Activated CD4-positive, alpha-beta T cell treated with anti-CD3 and anti-CD28 coated beads for 48 hours (primary cell): ENCODE results near the gene SLC9A6.
"Not testable (repeated sequence)": the region's sequence is repeated elsewhere in the genome, so short reads cannot be mapped to it uniquely, and the experiment has no call there.

ENCODE experiments used
- DNase-seq: peaks from one replicate; pipeline ENCODE4 v3.0.0-alpha.2; 2020

Gene SLC9A6

DNA sequence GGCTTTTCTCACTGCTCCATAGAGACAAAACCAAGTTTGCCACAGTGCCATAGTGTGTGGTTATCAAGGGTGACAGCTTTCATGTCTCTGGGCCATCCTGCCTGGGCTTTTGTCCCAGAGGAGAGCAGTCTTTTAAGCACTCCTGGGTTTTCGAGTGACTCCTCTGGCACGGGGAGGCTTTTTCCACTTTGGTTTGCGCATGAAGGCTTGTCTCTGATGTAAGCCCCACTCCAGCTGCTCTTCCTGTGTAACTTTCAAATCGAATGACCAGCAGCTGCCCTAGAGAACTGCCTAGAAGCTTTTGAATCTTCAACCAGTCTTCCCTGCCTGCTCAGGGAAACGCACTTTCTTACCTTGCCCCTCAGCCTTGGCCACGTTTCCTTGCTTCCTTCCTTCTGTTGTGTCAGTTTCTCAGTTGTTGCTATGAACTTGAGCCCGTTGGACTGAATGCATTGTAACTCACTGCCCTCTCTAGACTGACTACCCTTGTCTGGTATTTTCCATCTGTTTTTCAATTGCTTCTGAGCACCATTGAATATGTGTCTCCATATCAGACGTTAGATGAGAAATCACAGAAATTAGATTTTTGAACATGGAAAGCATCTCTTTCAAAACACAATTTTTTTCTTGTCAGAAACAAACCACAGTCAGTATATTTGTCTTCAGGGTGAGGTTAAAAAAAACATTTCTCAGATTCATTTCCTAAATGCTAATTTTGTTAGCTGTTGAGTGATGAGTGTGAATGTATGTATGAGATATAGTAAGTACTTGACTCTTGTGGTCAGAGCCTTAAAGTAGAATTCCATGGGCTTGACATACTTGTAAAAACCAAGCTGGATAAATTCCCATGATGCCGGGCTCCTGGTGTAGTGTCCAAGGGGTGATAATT, 45.3 kb downstream of the SLC9A6 start:
- no peak for DNase-seq

DNA sequence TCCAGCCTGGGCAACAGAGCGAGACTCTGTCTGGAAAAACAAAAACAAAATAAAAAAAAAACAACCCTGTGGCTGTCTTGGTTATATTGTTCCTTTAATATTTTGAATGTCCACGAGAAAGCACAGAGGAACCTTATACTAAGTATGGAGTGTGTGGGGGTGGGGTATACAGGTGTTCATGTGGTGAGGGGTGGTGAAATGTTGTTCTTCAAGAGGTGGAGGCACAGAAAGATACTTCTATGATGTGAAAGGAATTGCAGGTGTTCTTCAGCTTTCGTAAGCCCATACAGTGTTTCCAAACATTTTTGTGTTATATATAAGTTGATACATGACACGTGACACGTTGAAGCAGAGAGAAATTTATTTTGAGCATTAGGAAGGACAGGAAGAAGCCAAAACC, 46.4 kb downstream of the SLC9A6 start:
- no peak for DNase-seq

DNA sequence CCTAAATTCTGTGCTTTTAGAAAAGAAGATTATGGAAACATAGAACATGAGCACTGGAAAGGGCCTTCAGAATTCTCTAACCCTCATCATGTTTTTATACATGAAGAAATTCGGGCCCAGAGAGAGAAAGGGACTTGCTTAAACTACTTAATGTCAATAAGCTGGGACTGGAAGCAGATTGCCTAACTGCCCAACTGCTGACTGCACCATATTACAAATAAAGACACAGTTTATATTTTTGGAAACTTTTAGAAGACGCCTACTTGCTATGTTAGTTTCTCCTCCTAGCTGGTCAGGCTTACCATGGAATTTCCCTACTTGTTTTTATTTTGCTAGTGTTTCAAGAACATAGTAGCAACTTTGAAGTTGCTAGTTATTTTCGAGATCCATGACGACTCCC, 47.1 kb downstream of the SLC9A6 start:
- DNase-seq = no peak

GRCh38 chrX:136034668-136035067, 49.4 kb downstream of the SLC9A6 start:
- no peak for DNase-seq

- no peak for DNase-seq
Measured at GRCh38 chrX:136035663-136036062, 50.4 kb downstream of the SLC9A6 start.

- no peak for DNase-seq
Measured at GRCh38 chrX:136039485-136039884, 54.2 kb downstream of the SLC9A6 start.

DNA sequence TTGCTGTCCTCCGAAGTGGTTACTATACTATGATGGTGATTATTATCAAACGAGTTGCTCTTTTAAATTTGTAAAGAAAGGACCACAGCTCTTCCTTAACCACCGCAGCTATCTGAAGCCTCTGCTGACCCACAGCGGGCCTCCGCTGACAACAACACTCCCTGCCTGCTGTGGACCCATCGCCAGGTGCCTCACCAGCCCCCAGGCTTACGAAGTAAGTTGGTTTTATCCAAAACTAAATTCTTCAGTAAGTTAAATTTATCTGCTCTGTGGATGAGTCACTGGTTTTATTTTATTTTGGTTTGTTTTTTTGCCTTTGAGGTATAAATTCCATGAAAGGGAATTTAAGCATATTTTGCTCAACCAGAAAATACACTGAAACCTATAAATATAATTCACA, 54.7 kb downstream of the SLC9A6 start:
- no peak for DNase-seq

DNA sequence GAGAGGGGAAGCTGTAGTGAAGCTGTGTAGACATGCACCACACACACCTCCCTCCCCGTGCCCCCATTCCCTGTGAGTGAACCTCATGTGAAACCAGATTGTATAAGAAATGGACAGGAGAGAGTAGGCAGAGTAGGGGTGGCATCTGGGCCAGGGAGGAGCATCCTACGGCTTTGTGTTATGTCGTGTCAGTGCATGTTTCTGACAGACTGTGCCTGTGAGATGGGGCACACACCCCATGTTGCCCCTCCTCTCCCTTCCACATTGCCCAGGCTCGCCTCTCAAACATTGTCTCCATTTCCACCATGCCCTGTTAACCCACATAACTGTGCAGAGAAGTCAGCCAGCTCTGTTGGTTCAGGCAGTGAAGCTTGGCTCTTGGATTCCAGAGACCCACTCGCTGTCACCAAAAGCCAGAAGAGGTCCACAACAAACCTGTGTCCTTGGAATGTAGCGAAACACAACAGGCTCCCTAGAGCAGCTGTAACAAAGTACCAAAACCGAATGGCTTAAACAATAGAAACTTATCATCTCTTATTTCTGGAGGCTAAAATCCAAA, 56.1 kb downstream of the SLC9A6 start:
- no peak for DNase-seq

DNA sequence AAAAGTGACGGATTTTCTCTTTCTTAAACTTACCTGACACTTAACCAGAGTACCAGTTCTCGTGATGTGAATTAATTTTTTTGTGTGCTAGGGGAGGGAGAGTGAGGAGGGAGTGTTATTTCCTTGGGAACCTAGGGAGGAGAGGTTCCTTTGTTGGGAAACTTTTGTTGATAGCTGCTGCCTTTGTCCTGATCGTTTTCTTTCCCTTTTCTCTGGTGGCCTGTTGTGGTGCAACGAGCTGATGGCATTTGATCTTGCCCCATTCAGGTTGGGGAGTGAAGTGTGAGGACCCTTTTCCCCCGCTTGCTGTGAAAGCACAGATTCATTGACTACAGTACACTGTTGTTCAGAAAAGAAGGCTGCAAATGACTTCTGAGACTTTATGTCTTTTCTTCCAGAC, 59.8 kb downstream of the SLC9A6 start:
- no peak for DNase-seq

- DNase-seq = no peak
Measured at GRCh38 chrX:136046295-136047015, 61.2 kb downstream of the SLC9A6 start.

DNA sequence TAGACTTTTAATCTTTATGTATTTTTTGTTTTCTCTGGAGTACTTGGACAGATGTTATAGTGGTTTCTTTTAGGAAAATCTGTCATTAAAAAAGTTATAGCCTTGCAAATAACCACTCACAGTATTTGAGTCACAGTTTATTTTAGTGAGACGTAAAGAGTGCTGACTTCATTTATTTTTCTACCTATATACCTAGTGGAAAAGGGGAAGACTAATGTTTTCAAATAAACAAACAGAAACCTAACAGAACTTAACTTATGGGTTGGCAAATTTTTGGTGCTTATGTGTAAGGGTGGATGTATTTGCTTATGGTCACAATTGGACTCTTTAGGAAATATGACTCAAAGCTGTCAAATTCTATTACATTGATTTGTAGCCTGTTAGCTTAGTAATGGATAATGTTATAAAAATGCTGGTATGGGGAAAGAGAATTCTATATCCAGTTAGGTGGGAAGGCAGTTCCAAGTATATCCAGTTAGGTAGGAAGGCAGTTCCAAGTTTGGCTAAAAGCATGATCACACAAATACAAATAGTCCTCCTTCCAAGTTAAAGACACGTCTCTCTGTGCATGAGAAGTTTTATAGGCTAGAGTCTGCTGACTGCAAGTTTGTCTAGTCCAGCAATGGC, 61.9 kb downstream of the SLC9A6 start:
- no peak for DNase-seq

DNA sequence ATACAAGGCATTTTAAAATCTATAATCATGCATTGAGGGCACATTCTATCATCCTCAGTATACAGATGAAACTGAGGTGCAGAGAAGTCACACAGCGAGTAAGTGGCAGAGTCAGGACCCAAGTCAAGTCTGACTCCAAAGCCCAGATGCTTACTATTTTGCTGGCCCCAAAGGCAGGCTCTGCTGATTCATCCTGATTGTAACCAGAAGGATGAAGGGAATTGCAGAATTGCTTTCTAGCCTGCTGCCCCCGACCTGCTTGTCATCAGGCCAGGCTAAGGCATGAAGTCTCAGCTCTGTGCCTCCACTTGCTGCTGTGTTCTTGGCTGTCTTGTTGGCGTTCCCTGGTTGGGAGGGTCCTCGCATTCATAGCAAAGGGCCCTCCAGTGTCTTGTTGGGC, 62.7 kb downstream of the SLC9A6 start:
- no peak for DNase-seq

GRCh38 chrX:136048446-136048845, 63.2 kb downstream of the SLC9A6 start:
- DNase-seq = no peak

- no peak for DNase-seq
Measured at GRCh38 chrX:136049608-136050007, 64.4 kb downstream of the SLC9A6 start.

- not testable (repeated sequence) for DNase-seq
Measured at GRCh38 chrX:136050875-136051274, 65.6 kb downstream of the SLC9A6 start.

DNA sequence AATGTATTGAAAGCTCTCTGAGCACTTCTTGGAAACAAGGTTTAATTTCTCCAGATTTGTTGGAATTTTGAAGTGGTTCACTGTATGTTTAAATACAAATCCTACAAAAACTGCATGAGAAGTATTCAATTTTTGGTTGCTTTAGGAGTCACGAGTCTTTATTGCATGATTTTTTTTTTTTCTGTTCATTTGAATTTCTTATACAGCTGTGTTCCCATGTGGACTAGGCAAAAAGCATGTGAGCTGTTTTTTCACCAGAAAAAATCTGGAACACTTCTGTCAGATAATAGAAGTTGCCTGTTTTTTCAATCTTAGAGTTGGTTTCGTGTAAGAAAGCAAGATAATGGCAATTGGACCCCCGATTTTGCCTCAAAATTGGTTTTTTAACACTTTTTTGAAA, 66.4 kb downstream of the SLC9A6 start:
- no peak for DNase-seq

GRCh38 chrX:136055651-136056221, 70.5 kb downstream of the SLC9A6 start:
- DNase-seq = no peak

- DNase-seq = no peak
Measured at GRCh38 chrX:136057567-136057966, 72.3 kb downstream of the SLC9A6 start.

DNA sequence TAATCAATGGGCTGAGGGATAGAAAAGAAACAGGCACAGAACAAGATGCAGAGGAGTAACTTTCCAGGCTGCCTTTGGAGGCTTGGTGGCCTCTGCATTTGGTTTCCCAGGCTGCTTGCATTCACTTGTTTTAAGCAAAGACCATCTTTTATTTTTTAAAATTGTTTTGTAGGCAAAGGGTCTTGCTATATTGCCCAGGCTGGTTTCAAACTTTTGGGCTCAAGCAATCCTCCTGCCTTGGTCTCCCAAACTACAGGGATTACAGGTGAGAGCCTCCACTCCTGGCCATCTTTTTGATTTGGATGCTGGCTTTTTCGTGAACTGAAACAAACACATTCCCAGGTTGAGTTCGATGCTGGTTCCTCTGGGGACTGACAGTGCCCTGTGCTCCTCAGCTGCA, 74.1 kb downstream of the SLC9A6 start:
- DNase-seq = no peak

DNA sequence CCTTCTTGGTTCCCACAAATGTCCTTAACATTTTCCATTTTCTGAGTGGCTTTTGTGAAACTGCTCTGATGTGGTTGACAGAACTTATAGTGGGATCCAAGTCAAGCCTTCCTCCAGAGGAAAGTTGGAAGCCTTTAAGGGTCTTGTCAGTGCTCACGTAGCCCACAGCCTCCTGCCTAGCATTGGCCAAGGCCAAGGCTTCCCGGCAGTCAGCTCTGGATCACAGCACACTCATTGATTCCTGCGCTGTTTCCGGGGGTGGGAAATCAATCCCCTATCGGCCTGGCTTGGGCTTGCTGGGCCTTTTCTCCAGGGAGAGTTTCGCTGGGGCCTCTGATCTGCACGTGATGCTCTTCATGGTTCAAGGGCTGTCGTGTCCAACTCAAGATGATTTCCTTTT, 76.1 kb downstream of the SLC9A6 start:
- no peak for DNase-seq

DNA sequence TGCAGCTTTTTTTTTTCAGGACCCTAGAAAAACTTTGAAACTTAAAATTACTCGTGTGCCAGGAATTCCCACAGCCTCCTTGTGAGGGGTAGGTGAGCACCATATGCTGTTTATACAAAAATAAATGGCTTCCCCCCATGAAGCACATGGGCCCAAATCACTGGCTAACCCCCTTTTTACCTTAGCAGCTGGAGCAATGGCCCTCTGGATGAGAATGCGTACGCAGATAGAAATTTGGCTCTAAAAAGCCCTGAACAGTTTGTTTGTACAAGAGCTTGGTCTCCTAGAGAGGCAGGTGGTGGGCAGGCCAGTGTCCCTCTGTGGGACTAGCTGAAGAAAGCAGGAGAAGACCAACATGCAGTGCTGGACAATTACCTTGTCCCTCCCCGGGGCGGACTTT, 76.5 kb downstream of the SLC9A6 start:
- DNase-seq = no peak

- no peak for DNase-seq
Measured at GRCh38 chrX:136063340-136064079, 78.3 kb downstream of the SLC9A6 start.

GRCh38 chrX:136064661-136065043, 79.4 kb downstream of the SLC9A6 start:
- DNase-seq = no peak
